WERI-Rb-1 (cell line): Measurements from ENCODE around the gene ARHGEF6.

Experiments used
- DNase-seq: peaks from one replicate; pipeline ENCODE4 v3.0.0-alpha.2; 2020
- H3K27ac ChIP-seq: fragments of 250-450 bp; sonication (Bioruptor Pico); 2 replicates; pipeline ENCODE4 v1.5.1; 2020; ENCODE audit warnings: mild to moderate bottlenecking, moderate library complexity
- H3K27me3 ChIP-seq: fragments of 250-450 bp; sonication (Bioruptor Pico); 2 replicates; pipeline ENCODE4 v1.5.1; 2021; ENCODE audit warnings: mild to moderate bottlenecking, low read depth, moderate library complexity; ENCODE audit not compliant: insufficient read depth, severe bottlenecking
- H3K36me3 ChIP-seq: fragments of 250-450 bp; sonication (Bioruptor Pico); 2 replicates; pipeline ENCODE4 v1.5.1; 2020; ENCODE audit warnings: mild to moderate bottlenecking, moderate library complexity
- H3K4me3 ChIP-seq: 2 replicates; pipeline ENCODE4 v1.5.1; 2011; ENCODE audit warnings: low read depth, mild to moderate bottlenecking, control low read depth, low read length
- H3K9me3 ChIP-seq: fragments of 250-450 bp; sonication (Bioruptor Pico); 2 replicates; pipeline ENCODE4 v1.5.1; 2021; ENCODE audit warnings: mild to moderate bottlenecking, moderate library complexity; ENCODE audit not compliant: severe bottlenecking
- TF ChIP-seq, protein P1 (sequence below): IDR thresholded peaks from 2 replicates; pipeline ENCODE4 v1.5.1; 2011; ENCODE audit warnings: low read depth, mild to moderate bottlenecking, control low read depth, inconsistent platforms, low read length

The ARHGEF6 gene

DNA sequence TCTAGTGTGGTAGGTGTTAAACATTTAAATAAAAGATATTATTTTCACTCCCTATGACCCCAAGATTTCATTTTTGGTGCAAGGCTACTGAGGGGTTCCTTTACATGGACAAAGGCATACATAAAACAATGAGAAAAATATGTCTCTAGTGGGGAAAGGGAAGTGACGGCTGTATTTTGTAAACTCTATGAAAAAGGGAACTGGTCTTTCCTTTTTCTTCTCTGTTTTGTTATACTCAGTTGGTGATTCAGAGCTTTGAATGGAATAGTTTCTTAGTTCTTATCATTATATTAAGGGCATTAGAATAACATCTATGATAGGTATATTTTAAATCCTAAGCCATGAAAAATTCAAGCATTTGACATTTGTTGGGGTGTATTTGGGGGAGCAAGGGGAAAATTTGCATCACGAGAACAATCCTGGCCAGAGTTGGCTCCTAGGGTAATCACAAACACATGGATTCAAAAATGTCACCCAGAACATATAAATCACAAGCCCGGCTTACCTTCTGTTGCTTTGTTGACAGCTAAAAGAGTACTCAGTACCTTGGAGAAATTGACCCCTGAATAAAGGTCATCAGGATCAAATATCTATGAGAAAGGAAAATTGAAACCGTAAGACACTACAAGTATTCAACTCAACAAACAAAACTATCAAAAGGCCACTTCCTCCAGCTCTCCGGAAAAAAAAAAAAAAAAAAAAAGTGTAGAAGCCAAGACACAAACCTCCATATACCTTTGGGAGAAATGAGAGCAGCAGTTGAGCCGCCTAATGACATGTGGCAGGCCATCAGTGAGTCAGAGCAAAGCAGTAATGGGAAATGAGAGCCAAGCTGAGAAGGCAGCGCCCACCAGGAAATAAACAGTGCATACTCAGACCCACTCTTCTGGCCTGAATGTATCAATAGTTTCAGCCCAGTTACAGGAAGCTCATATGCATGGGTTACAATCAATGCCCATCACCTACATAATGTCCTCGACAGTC, 33.4 kb downstream of the ARHGEF6 start:
- Histone ChIP-seq H3K36me3 (no peaks in the 10 kb centered on the region), H3K4me3 (no peak overlapping the region), H3K9me3 (no peaks in the 10 kb centered on the region), H3K27me3 (peaks cover 33% of the 10 kb centered on the region), H3K27ac (no peak overlapping the region)
- TF ChIP-seq, protein P1, sequence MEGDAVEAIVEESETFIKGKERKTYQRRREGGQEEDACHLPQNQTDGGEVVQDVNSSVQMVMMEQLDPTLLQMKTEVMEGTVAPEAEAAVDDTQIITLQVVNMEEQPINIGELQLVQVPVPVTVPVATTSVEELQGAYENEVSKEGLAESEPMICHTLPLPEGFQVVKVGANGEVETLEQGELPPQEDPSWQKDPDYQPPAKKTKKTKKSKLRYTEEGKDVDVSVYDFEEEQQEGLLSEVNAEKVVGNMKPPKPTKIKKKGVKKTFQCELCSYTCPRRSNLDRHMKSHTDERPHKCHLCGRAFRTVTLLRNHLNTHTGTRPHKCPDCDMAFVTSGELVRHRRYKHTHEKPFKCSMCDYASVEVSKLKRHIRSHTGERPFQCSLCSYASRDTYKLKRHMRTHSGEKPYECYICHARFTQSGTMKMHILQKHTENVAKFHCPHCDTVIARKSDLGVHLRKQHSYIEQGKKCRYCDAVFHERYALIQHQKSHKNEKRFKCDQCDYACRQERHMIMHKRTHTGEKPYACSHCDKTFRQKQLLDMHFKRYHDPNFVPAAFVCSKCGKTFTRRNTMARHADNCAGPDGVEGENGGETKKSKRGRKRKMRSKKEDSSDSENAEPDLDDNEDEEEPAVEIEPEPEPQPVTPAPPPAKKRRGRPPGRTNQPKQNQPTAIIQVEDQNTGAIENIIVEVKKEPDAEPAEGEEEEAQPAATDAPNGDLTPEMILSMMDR, result no peak
- DNase-seq, result no peak

DNA sequence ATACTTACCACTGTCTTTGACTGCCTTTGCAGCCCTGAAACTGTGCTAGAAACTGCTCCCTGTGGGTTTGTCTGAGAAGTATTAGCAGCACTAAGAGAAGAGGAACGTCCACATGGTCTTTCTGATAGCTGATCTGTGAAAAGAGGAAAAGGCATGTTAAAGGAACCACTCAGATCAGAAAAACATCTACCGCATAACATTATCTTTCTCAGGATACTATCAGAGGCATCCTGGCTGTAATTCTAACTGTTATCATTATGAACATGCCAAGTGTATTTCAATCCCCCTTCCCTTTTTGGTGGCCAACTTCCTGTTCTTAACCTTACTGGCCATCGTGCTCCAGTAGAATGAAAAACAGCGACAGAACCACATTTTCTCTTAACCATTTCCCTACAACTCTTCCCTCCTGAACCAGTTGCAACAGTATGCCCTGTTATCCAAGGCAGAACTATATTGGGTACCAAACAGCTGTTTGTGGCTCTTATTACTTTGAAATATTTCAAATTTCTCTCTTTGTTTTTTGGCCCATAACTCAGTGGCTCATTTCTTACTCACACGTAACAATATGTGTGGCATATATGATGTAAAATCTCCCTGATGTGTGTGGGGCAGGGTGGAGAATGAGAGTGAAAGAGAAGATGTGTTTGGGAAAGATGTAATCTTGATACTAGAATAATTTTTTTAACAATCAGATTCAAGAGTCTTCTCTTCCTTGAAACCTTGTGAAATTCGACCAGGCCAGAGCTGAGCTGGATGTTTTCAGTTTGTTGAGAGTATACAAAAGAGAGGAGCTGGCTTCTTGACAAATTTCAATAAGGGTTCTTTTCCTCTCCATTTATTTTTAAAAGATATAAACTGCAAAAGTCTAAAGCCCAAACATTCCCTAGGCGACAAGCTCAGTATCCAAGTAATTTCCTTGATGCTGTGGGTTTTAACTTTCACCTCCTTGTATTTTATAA, 35.2 kb downstream of the ARHGEF6 start:
- peaks cover 33% of the 10 kb centered on the region for H3K27me3 ChIP-seq
- TF ChIP-seq, protein P1, result no peak
- no peak for DNase-seq
- no peaks in the 10 kb centered on the region for H3K36me3 ChIP-seq
- no peak overlapping the region for H3K27ac ChIP-seq
- H3K4me3 ChIP-seq, result no peak overlapping the region
- no peaks in the 10 kb centered on the region for H3K9me3 ChIP-seq

DNA sequence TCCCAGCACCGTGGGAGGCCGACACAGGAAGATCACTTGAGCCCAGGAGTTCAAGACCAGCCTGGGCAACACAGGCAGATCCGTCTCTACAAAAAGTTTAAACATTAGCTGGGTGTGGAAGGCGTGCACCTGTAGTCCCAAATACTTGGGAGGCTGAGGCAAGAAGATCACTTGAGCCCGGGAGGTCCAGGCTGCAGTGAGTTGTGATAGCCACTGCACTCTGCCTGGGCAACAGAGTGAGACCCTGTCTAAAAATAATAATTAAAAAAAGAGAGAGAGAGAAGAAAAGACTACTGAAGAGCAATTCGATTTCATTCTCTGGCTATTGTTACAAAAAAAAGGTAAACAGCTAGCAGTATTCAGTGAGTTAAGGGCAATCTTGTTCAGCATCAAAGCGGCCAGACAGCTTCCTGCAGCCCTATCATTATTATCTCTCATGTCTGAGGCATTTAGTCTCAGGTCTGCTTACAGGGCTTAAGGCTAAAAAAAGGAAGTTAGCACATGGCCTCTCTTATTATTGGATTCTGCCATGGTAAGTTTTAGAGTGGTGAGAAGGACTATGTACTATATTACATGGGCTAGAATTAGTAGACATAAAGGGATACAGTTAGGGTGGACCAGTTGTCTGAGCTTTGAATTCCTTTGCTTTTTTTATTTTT, 37.9 kb downstream of the ARHGEF6 start:
- H3K4me3 ChIP-seq, result no peak overlapping the region
- DNase-seq, result no peak
- H3K27me3 ChIP-seq, result peaks cover 54% of the 10 kb centered on the region
- TF ChIP-seq, protein P1, result no peak
- no peak overlapping the region for H3K27ac ChIP-seq
- H3K9me3 ChIP-seq, result no peaks in the 10 kb centered on the region
- H3K36me3 ChIP-seq, result no peaks in the 10 kb centered on the region

DNA sequence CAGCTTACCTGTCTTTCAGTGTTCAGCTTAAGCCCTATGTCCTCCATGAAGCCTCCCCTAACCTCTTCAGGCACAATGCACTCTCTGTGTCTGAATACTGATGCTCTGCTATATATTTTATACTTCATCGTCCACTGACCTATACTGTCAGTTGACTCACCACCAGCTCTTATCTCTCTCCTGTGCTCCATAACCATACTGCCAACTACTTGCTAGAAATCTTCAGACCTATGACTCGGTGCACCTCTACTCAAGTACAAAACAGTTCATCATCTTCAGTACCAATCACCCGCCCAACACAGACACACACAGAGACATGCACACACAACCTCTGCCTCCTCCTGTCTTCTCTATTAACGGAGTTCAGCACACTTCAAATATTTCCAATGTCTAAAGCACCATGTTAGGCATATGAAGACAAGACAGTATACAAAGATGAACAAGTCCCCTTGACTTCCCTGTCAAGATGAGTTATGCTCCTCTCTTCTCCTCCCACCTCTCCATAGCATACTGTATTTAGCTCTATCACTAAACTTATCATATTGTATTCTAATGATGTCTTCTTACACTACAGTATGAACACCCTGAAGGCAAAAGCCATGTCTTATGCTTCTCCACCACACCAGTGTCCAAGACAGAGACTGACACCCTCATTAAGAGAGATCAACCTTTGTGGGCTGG, 42.5 kb downstream of the ARHGEF6 start:
- no peaks in the 10 kb centered on the region for H3K36me3 ChIP-seq
- no peak overlapping the region for H3K27ac ChIP-seq
- H3K4me3 ChIP-seq, result no peak overlapping the region
- DNase-seq, result no peak
- peaks cover 45% of the 10 kb centered on the region for H3K27me3 ChIP-seq
- H3K9me3 ChIP-seq, result no peaks in the 10 kb centered on the region
- TF ChIP-seq, protein P1, result no peak

DNA sequence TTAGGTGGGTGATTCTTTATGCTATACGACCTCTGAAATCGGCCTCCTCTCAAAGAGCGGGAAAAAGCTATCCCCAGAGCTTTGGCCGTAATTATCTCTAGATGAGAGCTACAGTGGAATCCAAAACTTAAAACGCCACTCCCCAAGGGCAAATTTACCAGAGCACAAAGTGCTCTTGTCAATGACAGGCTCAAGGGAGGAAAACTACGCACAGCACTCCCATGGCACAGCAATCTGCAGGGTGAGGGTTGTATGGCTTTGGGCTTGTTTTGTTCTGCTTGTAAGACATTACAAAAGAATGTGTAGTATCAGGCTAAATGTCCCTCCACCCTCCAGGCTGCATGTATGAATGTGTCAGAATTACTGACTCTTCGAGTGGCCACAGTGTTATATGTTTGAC, 44.0 kb downstream of the ARHGEF6 start:
- TF ChIP-seq, protein P1, result no peak
- H3K9me3 ChIP-seq, result no peaks in the 10 kb centered on the region
- H3K4me3 ChIP-seq, result no peak overlapping the region
- peaks cover 42% of the 10 kb centered on the region for H3K27me3 ChIP-seq
- H3K27ac ChIP-seq, result no peak overlapping the region
- no peaks in the 10 kb centered on the region for H3K36me3 ChIP-seq
- DNase-seq, result no peak
